HFFc6 (cell line): Measurements from ENCODE around the gene FRY. TPM values are rescaled to one million over a fixed set of nuclear protein-coding genes. Genes with fewer than 3 reads are reported as not detected.
A peak's percentile ranks its signal among the peaks of the same experiment; 100 is the strongest.

Experiments
- DNase-seq: peaks from one replicate; pipeline ENCODE4 v3.0.0-alpha.2; 2018
- H3K27ac Mint-ChIP-seq: 2 replicates; pipeline ENCODE4 v1.8.0; 2020; ENCODE audit warnings: mild to moderate bottlenecking, mixed read lengths
- H3K27me3 Mint-ChIP-seq: 2 replicates; pipeline ENCODE4 v1.8.0; 2021; ENCODE audit warnings: mild to moderate bottlenecking, moderate library complexity, mixed read lengths; ENCODE audit not compliant: insufficient read depth
- H3K36me3 Mint-ChIP-seq: 2 replicates; pipeline ENCODE4 v1.8.0; 2021; ENCODE audit warnings: low read depth, mixed read lengths
- H3K4me1 Mint-ChIP-seq: 2 replicates; pipeline ENCODE4 v1.8.0; 2020; ENCODE audit warnings: low read depth, mixed read lengths
- H3K4me3 Mint-ChIP-seq: 2 replicates; pipeline ENCODE4 v1.8.0; 2020; ENCODE audit warnings: mild to moderate bottlenecking, moderate library complexity, mixed read lengths
- H3K9me3 Mint-ChIP-seq: 2 replicates; pipeline ENCODE4 v1.8.0; 2020; ENCODE audit warnings: mild to moderate bottlenecking, mixed read lengths
- total RNA-seq, 6 experiments: library from RNA; stranded (reverse); fragmentation: NEBNext Ultra II Directional; extraction: Animal tissue kit (Norgen Biotek cat#: 25700); gene quantifications; 2 replicates in 1 of 6; 3 replicates in 5 of 6; pipeline ENCODE4 v1.2.3, GENCODE V29; 2021
- TF ChIP-seq, protein P1 (sequence below): fragments of 200-600 bp; sonication (generic); IDR thresholded peaks from 2 replicates; pipeline ENCODE4 v1.5.0; 2021; ENCODE audit warnings: antibody characterized with exemption, mild to moderate bottlenecking

Gene FRY
- total RNA-seq, 6 experiments from 2014 or later = 12.3 to 19.2 (median 13.8) TPM

DNA sequence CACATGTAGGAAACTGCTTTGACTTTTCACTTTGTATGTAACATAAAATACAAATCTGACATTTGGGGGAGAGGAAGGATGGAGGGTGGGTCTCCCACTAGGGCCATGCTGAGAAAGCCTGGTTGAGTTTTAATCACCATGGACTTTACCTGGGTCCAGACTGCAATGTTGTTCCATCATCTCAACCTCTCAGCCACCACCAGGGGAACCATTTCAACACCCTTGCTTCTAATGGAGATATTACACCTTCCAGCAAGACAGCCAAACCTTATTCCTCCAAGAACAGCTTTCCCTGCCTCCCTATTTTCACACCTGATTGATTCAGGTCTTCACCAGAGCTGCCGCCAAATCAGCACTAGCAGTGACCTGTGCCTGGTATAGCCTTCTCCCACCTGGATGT lies 227.5 kb downstream of the FRY start:
- no peak overlapping the region for H3K27ac Mint-ChIP-seq
- H3K27me3 Mint-ChIP-seq = no peaks in the 10 kb centered on the region; the same call in 1 of the 2 replicates
- TF ChIP-seq, protein P1, sequence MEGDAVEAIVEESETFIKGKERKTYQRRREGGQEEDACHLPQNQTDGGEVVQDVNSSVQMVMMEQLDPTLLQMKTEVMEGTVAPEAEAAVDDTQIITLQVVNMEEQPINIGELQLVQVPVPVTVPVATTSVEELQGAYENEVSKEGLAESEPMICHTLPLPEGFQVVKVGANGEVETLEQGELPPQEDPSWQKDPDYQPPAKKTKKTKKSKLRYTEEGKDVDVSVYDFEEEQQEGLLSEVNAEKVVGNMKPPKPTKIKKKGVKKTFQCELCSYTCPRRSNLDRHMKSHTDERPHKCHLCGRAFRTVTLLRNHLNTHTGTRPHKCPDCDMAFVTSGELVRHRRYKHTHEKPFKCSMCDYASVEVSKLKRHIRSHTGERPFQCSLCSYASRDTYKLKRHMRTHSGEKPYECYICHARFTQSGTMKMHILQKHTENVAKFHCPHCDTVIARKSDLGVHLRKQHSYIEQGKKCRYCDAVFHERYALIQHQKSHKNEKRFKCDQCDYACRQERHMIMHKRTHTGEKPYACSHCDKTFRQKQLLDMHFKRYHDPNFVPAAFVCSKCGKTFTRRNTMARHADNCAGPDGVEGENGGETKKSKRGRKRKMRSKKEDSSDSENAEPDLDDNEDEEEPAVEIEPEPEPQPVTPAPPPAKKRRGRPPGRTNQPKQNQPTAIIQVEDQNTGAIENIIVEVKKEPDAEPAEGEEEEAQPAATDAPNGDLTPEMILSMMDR = peak; percentile 41
- H3K36me3 Mint-ChIP-seq = no peaks in the 10 kb centered on the region
- no peak overlapping the region for H3K4me3 Mint-ChIP-seq
- peaks cover 26% of the 10 kb centered on the region for H3K4me1 Mint-ChIP-seq
- H3K9me3 Mint-ChIP-seq = no peaks in the 10 kb centered on the region
- DNase-seq = no peak

- DNase-seq = peak; percentile 80
- TF ChIP-seq, protein P1 = no peak
- Mint-ChIP-seq H3K27ac (peak overlapping the region; percentile 56), H3K4me1 (peaks cover 33% of the 10 kb centered on the region), H3K27me3 (no peaks in the 10 kb centered on the region; the same call in 1 of the 2 replicates), H3K9me3 (no peaks in the 10 kb centered on the region), H3K4me3 (peak overlapping the region; percentile 4), H3K36me3 (no peaks in the 10 kb centered on the region)
Observed at GRCh38 chr13:32261567-32261966, 230.0 kb downstream of the FRY start.

DNA sequence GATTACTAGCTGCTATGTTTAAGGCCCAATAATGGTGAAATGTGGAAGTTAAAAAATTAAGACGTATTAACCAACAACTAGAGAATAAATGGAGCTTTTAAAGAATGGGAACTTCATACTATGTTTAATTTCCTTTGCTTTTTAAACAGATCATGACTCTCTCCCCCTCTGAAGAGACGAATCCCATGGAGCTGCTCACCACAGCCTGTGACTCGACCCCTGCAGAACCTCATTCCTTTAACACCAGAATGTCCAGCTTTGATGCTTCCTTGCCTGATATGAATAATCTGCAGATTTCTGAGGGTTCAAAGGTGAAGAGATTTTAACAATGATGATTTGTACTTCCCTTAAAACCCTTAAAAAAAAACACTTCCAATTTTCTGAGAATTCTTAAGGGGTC lies 230.6 kb downstream of the FRY start:
- H3K4me1 Mint-ChIP-seq = peaks cover 33% of the 10 kb centered on the region
- H3K9me3 Mint-ChIP-seq = no peaks in the 10 kb centered on the region
- H3K4me3 Mint-ChIP-seq = peak overlapping the region; percentile 4
- peak; percentile 18 for DNase-seq
- H3K36me3 Mint-ChIP-seq = no peaks in the 10 kb centered on the region
- H3K27me3 Mint-ChIP-seq = no peaks in the 10 kb centered on the region; the same call in 1 of the 2 replicates
- peak overlapping the region; percentile 56 for H3K27ac Mint-ChIP-seq
- TF ChIP-seq, protein P1 = no peak

DNA sequence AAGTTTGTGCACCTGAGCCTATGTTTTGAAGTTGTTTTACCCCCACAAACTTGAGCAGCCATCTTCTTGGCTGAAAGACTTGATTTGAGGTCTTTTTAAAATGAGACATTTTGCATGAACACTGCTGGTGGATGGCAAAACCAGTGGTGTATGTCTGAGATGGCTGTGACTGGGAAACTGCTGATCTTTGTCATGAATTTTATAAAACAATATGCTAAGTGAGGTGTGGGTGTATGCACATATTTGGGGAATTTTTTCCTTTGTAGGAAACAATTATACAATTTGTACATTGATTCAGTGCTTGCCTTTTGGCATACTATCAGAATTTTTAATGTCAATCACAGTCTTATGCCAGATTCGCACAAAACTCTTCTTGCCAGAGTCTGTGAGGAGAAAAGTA lies 231.0 kb downstream of the FRY start:
- H3K4me3 Mint-ChIP-seq = no peak overlapping the region
- no peak overlapping the region for H3K27ac Mint-ChIP-seq
- DNase-seq = no peak
- H3K9me3 Mint-ChIP-seq = no peaks in the 10 kb centered on the region
- peaks cover 33% of the 10 kb centered on the region for H3K4me1 Mint-ChIP-seq
- H3K36me3 Mint-ChIP-seq = peaks cover under 1% of the 10 kb centered on the region; the same call in 1 of the 2 replicates
- no peaks in the 10 kb centered on the region; the same call in 1 of the 2 replicates for H3K27me3 Mint-ChIP-seq
- TF ChIP-seq, protein P1 = no peak

DNA sequence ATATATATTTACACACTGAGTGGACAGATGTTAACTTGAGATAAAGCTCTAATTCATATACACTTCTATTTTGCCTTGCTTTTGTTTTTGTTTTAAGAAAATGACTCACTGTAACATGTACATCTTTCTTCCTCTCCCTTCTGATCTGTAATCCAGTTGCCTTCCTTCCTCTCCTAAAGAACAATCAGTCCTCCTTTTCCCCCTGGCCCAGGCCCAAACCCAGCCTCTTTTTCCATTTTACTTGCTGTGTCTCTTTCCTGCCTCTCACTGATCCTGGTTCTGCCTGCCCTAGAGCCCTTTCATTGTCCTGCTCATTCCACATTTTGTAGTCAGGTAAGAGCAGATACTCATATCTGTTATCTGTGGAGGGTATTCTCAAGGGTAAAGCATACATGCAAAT lies 232.8 kb downstream of the FRY start:
- peak; percentile 7 for DNase-seq
- Mint-ChIP-seq H3K4me1 (peaks cover 33% of the 10 kb centered on the region), H3K36me3 (peaks cover 5% of the 10 kb centered on the region; the same call in 1 of the 2 replicates), H3K9me3 (no peaks in the 10 kb centered on the region), H3K4me3 (no peak overlapping the region; the same call in 1 of the 2 replicates), H3K27ac (peak overlapping the region; percentile 11; the same call in 1 of the 2 replicates), H3K27me3 (no peaks in the 10 kb centered on the region; the same call in 1 of the 2 replicates)
- TF ChIP-seq, protein P1 = no peak

- Mint-ChIP-seq H3K9me3 (no peaks in the 10 kb centered on the region), H3K27ac (no peak overlapping the region), H3K4me3 (no peak overlapping the region), H3K4me1 (peaks cover 31% of the 10 kb centered on the region), H3K27me3 (no peaks in the 10 kb centered on the region; the same call in 1 of the 2 replicates), H3K36me3 (peaks cover 5% of the 10 kb centered on the region; the same call in 1 of the 2 replicates)
- TF ChIP-seq, protein P1 = no peak
- DNase-seq = no peak
Observed at GRCh38 chr13:32265726-32266125, 234.2 kb downstream of the FRY start.
